T-cell (primary cell): Measurements from ENCODE around the gene FGFBP1. TPM values are rescaled to one million over a fixed set of nuclear protein-coding genes. Genes with fewer than 3 reads are reported as not detected.

ENCODE experiments used
- ATAC-seq, 4 experiments: fragments of 200-7000 bp in 3 of 4; fragments of 150-1000 bp in 1 of 4; cut with Tn5 transposase; replicated peaks in 1 of 4; 1 replicate in 3 of 4; 2 replicates in 1 of 4; pipeline ENCODE4 v1.10.0; 2021; ENCODE audit warnings: moderate library complexity in 3 of 4, mild to moderate bottlenecking in 2 of 4, moderate number of reproducible peaks in 1 of 4
- CTCF ChIA-PET, 2 donors: fragments of 300-600 bp; sonication (Branson Sonifier 250); formaldehyde crosslinking; loops; one replicate each; lab custom pipeline; 2022; ENCODE audit warnings: antibody characterized with exemption in 2 of 2; lab: Charles Lee
- POLR2A ChIA-PET, 2 donors: fragments of 300-600 bp; sonication (Branson Sonifier 250); formaldehyde crosslinking; loops; one replicate each; lab custom pipeline; 2022; ENCODE audit warnings: antibody characterized with exemption in 2 of 2; lab: Charles Lee
- DNase-seq, 35 experiments: peaks; one replicate each; pipeline versions ENCODE4 v3.0.0 to v3.0.0-alpha.2; 2013 to 2023
- H3K27ac ChIP-seq: one replicate; pipeline ENCODE4 v1.5.1; 2013; ENCODE audit warnings: low read length
- H3K27me3 ChIP-seq, 2 experiments: replicated peaks in 1 of 2; 1 replicate in 1 of 2; 2 replicates in 1 of 2; pipeline versions ENCODE4 v1.6.1 to v1.7.0; 2013; ENCODE audit warnings: low read length in 1 of 2, mixed read lengths in 1 of 2; ENCODE audit not compliant: control insufficient read depth in 2 of 2, insufficient read depth in 2 of 2; ENCODE audit errors: extremely low read depth in 1 of 2
- H3K36me3 ChIP-seq, 2 donors: 1 replicate in 1 of 2; 2 replicates in 1 of 2; pipeline versions ENCODE4 v1.6.1 to v1.7.0; 2013; ENCODE audit warnings: low read length in 1 of 2; ENCODE audit not compliant: control insufficient read depth in 2 of 2, insufficient read depth in 1 of 2; ENCODE audit errors: extremely low read depth in 1 of 2
- H3K4me1 ChIP-seq, 2 experiments: 1 replicate in 1 of 2; 2 replicates in 1 of 2; pipeline versions ENCODE4 v1.6.1 to v1.7.0; 2013; ENCODE audit warnings: low read length in 2 of 2, mixed read lengths in 1 of 2; ENCODE audit not compliant: insufficient read depth in 2 of 2, control insufficient read depth in 1 of 2; ENCODE audit errors: extremely low read depth in 1 of 2
- H3K4me3 ChIP-seq, 2 donors: 1 replicate in 1 of 2; 2 replicates in 1 of 2; pipeline versions ENCODE4 v1.5.1 to v1.7.0; 2013; ENCODE audit warnings: mild to moderate bottlenecking in 2 of 2, low read length in 1 of 2, moderate library complexity in 1 of 2; ENCODE audit not compliant: control insufficient read depth in 1 of 2; ENCODE audit errors: extremely low read depth in 1 of 2
- H3K9me3 ChIP-seq: 2 replicates; pipeline ENCODE4 v1.7.0; 2013
- H3K27ac Mint-ChIP-seq, 2 donors: one replicate each; pipeline ENCODE4 v1.8.0; 2020 to 2021; ENCODE audit warnings: mild to moderate bottlenecking in 2 of 2, mixed read lengths in 2 of 2
- H3K27me3 Mint-ChIP-seq, 2 donors: one replicate each; pipeline ENCODE4 v1.8.0; 2021 to 2022; ENCODE audit warnings: mixed read lengths in 2 of 2
- H3K36me3 Mint-ChIP-seq: one replicate; pipeline ENCODE4 v1.8.0; 2021; ENCODE audit warnings: mixed read lengths
- H3K4me1 Mint-ChIP-seq, 3 donors: one replicate each; pipeline ENCODE4 v1.8.0; 2020 to 2022; ENCODE audit warnings: mixed read lengths in 3 of 3, mild to moderate bottlenecking in 1 of 3
- H3K4me3 Mint-ChIP-seq, 3 donors: one replicate each; pipeline ENCODE4 v1.8.0; 2020 to 2022; ENCODE audit warnings: mild to moderate bottlenecking in 3 of 3, mixed read lengths in 3 of 3, moderate library complexity in 3 of 3
- H3K9me3 Mint-ChIP-seq, 3 donors: one replicate each; pipeline ENCODE4 v1.8.0; 2020 to 2022; ENCODE audit warnings: mixed read lengths in 3 of 3
- WGBS: methylation state at CpG from one replicate; pipeline ENCODE4 v1.1.5; 2013; ENCODE audit warnings: missing lambda C conversion rate; ENCODE audit not compliant: insufficient coverage; 5-methylcytosine and 5-hydroxymethylcytosine counted together
- total RNA-seq, 35 experiments: library from RNA in 6 of 35; stranded (reverse) in 6 of 35; fragments of 120-200 nt in 1 of 35; gene quantifications; one replicate each; pipeline versions ENCODE4 v1.2.1 to v1.2.4 and lab custom pipeline; 2013 to 2026

FGFBP1 gene
- total RNA-seq, 5 donors from 2014 or later (not counting 1 experiment from before 2014, with no cell fraction given): not detected

DNA sequence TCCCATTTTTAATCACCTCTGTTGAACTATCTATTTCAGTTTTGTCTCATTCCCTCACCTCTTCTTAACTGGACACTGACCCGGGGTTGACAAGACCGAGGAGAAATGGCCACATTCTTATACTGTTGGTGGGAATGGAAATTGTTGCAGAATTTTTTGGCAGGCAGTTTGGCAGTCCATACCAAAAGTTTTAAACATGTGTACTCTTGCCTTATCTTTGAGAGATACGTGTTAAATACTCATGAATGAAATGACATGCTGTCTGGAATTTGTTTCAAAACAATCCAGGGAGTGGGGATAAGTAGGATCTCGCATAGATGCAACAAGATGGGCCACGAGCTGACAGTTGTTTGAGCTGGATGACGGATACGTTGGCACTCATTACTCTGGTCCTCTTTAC, 12.1 kb downstream of the FGFBP1 start:
- POLR2A ChIA-PET: no interaction called here
- WGBS: 67% methylated on average over 1 of the region's 7 CpGs

GRCh38 chr4:15925830-15926229, 12.7 kb downstream of the FGFBP1 start:
- Mint-ChIP-seq H3K4me3 (no peak overlapping the region), H3K9me3 (no peaks in the 10 kb centered on the region), H3K27ac (no peak overlapping the region), H3K36me3 (no peaks in the 10 kb centered on the region), H3K27me3 (peaks cover 13 to 16% of the 10 kb centered on the region in 2 donors), H3K4me1 (peaks cover 0 to 7% (median 0%) of the 10 kb centered on the region in 3 donors)
- Histone ChIP-seq H3K27ac (no peak overlapping the region), H3K4me3 (no peak overlapping the region), H3K27me3 (peaks cover 0 to 14% of the 10 kb centered on the region in 2 experiments), H3K9me3 (no peaks in the 10 kb centered on the region), H3K36me3 (no peaks in the 10 kb centered on the region), H3K4me1 (peaks cover 0 to 2% of the 10 kb centered on the region in 2 experiments)
- CTCF ChIA-PET: interaction anchor here in 1 of 2 donors (0.9 kb wide), 1 partner anchor 208 kb away, joined by 3 read pairs; no protein-coding TSS in a partner anchor
- ATAC-seq (no peak), DNase-seq (no peak)
- POLR2A ChIA-PET: no interaction called here
- WGBS: no CpG with 5 or more reads among the region's 3 CpGs

More for the DNA sequence above, 12.1 kb downstream of the FGFBP1 start:
- Mint-ChIP-seq H3K27me3 (peaks cover 11 to 22% of the 10 kb centered on the region in 2 donors), H3K36me3 (no peaks in the 10 kb centered on the region), H3K27ac (no peak overlapping the region), H3K9me3 (no peaks in the 10 kb centered on the region), H3K4me1 (peaks cover 0 to 8% (median 0%) of the 10 kb centered on the region in 3 donors), H3K4me3 (no peak overlapping the region)
- ATAC-seq: no peak
- no peaks in the 10 kb centered on the region for H3K36me3 ChIP-seq
- no peaks in the 10 kb centered on the region for H3K9me3 ChIP-seq
- H3K27ac ChIP-seq: no peak overlapping the region
- CTCF ChIA-PET: interaction anchor here in 1 of 2 donors (0.7 kb wide), 1 partner anchor 551 kb away, joined by 3 read pairs; no protein-coding TSS in a partner anchor
- H3K27me3 ChIP-seq: peaks cover 0 to 14% of the 10 kb centered on the region in 2 experiments
- no peak for DNase-seq
- H3K4me3 ChIP-seq: no peak overlapping the region
- H3K4me1 ChIP-seq: peaks cover 0 to 2% of the 10 kb centered on the region in 2 experiments

DNA sequence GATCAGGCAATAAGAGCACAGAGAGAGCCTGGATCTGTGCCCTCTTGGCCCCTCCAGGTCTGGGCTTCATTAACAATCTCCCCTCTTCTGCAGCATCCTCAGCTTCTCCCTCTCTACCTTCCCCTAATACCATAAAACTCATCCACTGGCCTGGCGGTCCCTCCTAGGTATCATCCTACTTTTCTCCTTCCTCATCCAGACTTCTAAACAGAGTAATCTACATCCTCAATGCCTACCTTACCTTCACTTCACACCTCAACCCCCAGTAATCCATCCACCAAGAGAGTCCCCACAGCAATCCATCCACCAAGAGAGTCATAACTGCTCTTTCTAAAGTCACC, 17.0 kb downstream of the FGFBP1 start:
- ChIA-PET CTCF (interaction anchor here in 1 of 2 donors (0.6 to 1.3 kb wide), 2 partner anchors 8 to 393 kb away, joined by 3 to 4 read pairs; no protein-coding TSS in a partner anchor), POLR2A (no interaction called here)
- no peaks in the 10 kb centered on the region for H3K9me3 ChIP-seq
- WGBS: 94% methylated on average over 1 of the region's 1 CpG
- H3K36me3 ChIP-seq: no peaks in the 10 kb centered on the region
- no peaks in the 10 kb centered on the region for H3K4me1 ChIP-seq
- H3K4me3 ChIP-seq: no peak overlapping the region
- H3K27ac ChIP-seq: no peak overlapping the region
- H3K27me3 Mint-ChIP-seq: peaks cover 16 to 24% of the 10 kb centered on the region in 2 donors
- ATAC-seq (no peak), DNase-seq (no peak)
- no peak overlapping the region for H3K27ac Mint-ChIP-seq
- H3K9me3 Mint-ChIP-seq: no peaks in the 10 kb centered on the region
- peaks cover 0 to 12% of the 10 kb centered on the region in 2 experiments for H3K27me3 ChIP-seq
- no peaks in the 10 kb centered on the region for H3K4me1 Mint-ChIP-seq
- no peaks in the 10 kb centered on the region for H3K36me3 Mint-ChIP-seq
- no peak overlapping the region for H3K4me3 Mint-ChIP-seq

DNA sequence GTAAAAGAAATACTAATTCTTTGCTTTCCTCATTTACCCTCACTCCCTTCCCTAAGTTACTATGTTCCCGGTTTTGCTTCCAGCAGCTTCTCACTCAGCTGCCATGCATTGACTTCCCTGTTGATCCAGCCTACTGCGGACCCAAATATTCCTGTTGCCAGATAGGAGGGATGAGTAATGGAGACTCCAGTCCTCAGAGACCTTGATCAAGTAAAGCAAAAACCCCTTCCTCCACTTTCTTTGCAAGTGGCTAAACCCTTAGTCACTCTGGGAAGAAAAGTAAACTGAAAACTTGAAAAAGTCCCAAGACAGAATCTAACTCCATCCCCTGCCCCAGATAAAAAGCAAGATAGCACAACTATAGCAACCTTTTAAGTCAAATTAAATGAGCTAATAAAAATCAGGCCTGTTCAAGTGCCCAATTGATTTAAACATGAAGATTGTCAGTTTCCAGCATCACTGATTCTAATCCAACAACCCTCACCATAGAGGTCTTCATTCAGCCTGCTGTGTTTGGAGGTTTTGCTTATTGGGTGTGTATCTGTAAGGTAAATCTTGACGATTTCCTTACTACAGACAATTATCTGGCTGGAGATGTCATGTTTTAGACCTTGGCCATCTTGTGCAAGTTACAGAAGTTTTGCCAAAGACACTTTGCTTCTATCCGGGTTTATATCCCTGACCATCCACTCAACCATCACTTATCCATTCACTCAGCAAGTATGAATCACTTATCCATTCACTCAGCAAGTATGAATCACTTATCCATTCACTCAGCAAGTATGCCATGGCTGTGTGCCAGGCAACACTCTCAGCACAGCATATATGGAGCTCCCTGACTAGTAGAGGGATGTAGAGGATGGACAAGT, 17.6 kb downstream of the FGFBP1 start:
- DNase-seq (no peak), ATAC-seq (no peak)
- Histone ChIP-seq H3K4me3 (no peak overlapping the region), H3K4me1 (no peaks in the 10 kb centered on the region), H3K36me3 (no peaks in the 10 kb centered on the region), H3K27me3 (peaks cover 0 to 13% of the 10 kb centered on the region in 2 experiments), H3K9me3 (no peaks in the 10 kb centered on the region), H3K27ac (no peak overlapping the region)
- ChIA-PET POLR2A (no interaction called here), CTCF (no interaction called here)
- Mint-ChIP-seq H3K27ac (no peak overlapping the region), H3K9me3 (peaks cover 0 to 3% (median 3%) of the 10 kb centered on the region in 3 donors), H3K4me3 (no peak overlapping the region), H3K27me3 (peaks cover 14 to 23% of the 10 kb centered on the region in 2 donors), H3K36me3 (no peaks in the 10 kb centered on the region), H3K4me1 (no peaks in the 10 kb centered on the region)
- WGBS: 100% methylated on average over 1 of the region's 4 CpGs

DNA sequence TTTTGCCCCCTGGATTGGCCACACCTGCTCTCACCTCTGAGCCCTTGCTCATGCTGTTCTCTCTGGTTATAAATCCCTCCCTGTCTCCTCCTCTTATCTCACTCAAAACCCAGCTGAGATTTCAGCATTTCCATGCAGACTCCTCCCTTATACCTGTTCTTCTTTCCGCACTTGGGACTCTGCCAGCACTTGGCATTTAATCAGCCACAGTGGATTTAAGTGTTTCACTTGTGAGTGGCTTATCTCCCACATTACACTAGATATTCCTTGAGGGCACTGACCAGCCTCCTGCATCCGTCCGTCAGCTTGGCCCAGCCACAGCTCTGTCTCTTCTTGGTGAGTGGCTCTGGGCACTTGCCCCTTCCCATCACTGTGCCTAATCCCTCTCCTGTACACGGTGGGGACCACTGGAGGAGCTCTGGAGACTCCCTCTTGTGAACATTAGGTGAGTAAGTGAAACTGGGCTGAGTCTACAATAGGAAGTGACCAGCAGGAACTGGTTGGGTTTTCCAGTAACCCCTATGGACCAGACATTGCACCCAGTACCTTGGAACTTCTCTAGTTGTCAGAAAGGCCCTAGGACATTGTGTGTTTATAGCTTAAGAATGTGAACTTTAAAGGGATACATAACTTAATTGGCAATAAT, 19.9 kb downstream of the FGFBP1 start:
- H3K9me3 ChIP-seq: no peaks in the 10 kb centered on the region
- no peak overlapping the region for H3K27ac Mint-ChIP-seq
- no peaks in the 10 kb centered on the region for H3K4me1 Mint-ChIP-seq
- CTCF ChIA-PET: interaction anchor here in 1 of 2 donors (0.9 kb wide), 1 partner anchor 52 kb away, joined by 3 read pairs; no protein-coding TSS in a partner anchor
- H3K27me3 ChIP-seq: peaks cover 0 to 11% of the 10 kb centered on the region in 2 experiments
- DNase-seq: no peak
- 100% methylated on average over 2 of the region's 4 CpGs for WGBS
- H3K9me3 Mint-ChIP-seq: peaks cover 0 to 6% (median 5%) of the 10 kb centered on the region in 3 donors
- no peaks in the 10 kb centered on the region for H3K36me3 Mint-ChIP-seq
- no peak overlapping the region for H3K27ac ChIP-seq
- H3K4me1 ChIP-seq: no peaks in the 10 kb centered on the region
- H3K4me3 ChIP-seq: no peak overlapping the region
- no peak overlapping the region for H3K4me3 Mint-ChIP-seq
- peaks cover 15 to 27% of the 10 kb centered on the region in 2 donors for H3K27me3 Mint-ChIP-seq
- POLR2A ChIA-PET: no interaction called here
- H3K36me3 ChIP-seq: no peaks in the 10 kb centered on the region
- no peak for ATAC-seq

DNA sequence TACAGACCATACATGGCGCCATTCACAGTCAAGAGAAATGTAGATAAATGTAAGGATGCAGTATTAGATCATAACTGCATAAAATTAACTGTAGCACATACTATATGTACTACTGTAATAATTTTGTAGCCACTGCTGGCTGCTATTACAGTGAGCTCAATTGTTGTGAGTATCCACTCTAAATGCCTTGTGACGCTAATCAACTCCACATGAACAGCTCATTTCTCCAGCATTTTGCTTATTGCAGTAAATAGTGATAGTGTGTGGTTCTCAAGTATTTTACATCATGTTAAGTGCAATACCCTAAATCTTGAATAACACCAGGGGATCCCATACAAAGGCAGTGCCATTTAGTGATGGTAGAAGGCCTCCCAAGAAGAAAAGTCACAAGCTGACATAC, 21.2 kb downstream of the FGFBP1 start:
- Mint-ChIP-seq H3K9me3 (peaks cover 0 to 6% (median 5%) of the 10 kb centered on the region in 3 donors), H3K27me3 (peaks cover 15 to 27% of the 10 kb centered on the region in 2 donors), H3K4me1 (no peaks in the 10 kb centered on the region), H3K4me3 (no peak overlapping the region), H3K27ac (no peak overlapping the region), H3K36me3 (no peaks in the 10 kb centered on the region)
- H3K4me3 ChIP-seq: no peak overlapping the region
- H3K9me3 ChIP-seq: no peaks in the 10 kb centered on the region
- no peak overlapping the region for H3K27ac ChIP-seq
- ATAC-seq (no peak), DNase-seq (no peak)
- no CpG with 5 or more reads among the region's 2 CpGs for WGBS
- peaks cover 0 to 11% of the 10 kb centered on the region in 2 experiments for H3K27me3 ChIP-seq
- ChIA-PET POLR2A (no interaction called here), CTCF (no interaction called here)
- H3K36me3 ChIP-seq: no peaks in the 10 kb centered on the region
- no peaks in the 10 kb centered on the region for H3K4me1 ChIP-seq
